Dermis microvascular lymphatic vessel endothelial cell (primary cell): ENCODE measurements around the gene GPR157. TPM values are rescaled to one million over a fixed set of nuclear protein-coding genes. Genes with fewer than 3 reads are reported as not detected.

Experiments used
- DNase-seq, 2 donors: peaks; one replicate each; pipeline versions ENCODE4 v3.0.0 to v3.0.0-alpha.2; 2010; ENCODE audit warnings: low read depth in 2 of 2
- total RNA-seq: library from RNA; depleted of rRNA; stranded (reverse); fragments of >200 nt; gene quantifications from 2 replicates; pipeline ENCODE4 v1.2.1, GENCODE V29; 2014

Gene GPR157
- total RNA-seq, 1 donor from 2014 or later = 3.9 TPM

DNA sequence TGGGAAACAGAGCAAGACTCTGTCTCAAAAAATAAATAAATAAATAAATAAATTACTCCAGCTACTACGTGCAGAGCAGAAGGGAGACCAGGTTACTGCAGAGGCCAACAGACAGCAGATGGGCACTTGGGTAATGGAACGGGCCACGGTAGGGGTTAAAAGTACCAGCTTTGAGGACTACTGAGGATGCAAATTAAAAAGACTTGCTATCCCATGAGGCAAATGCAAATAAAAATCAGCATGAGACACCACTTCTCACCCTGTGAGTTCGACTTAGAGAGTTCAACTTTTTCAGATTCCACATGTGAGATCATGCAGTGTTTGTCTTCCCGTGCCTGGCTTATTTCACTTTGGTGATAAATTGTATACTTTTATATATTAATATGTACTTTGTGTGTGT lies 66.1 kb downstream of the GPR157 start:
- DNase-seq = no peak

- DNase-seq = no peak
These were observed 66.9 kb downstream of the GPR157 start for GRCh38 chr1:9062021-9062471.

GRCh38 chr1:9061252-9061960 lies 67.5 kb downstream of the GPR157 start:
- DNase-seq = no peak

GRCh38 chr1:9059891-9060744 lies 68.8 kb downstream of the GPR157 start:
- no peak for DNase-seq

GRCh38 chr1:9058465-9058864 lies 70.4 kb downstream of the GPR157 start:
- no peak for DNase-seq

DNA sequence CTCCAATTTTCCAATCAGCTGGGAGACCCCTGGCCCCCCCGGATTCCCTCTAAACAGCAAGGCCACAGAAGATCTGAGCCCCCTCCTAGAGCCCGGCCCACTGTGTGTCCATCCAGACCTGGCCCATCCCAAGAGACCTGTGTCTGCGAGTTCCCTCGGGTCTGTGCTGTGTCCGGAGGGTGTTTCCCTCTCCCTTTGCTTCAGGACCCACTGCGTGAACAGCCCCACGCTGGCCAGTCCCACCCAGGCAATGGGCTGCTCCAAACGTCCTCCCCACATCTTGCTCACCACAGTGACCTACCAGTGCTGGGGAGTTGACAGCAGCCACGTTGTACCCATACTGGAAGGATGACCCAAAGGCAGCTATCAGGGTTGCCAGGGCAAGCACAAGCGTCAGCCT lies 71.1 kb downstream of the GPR157 start:
- DNase-seq = no peak

- no peak for DNase-seq
These were observed 76.4 kb downstream of the GPR157 start for GRCh38 chr1:9052272-9053049.

GRCh38 chr1:9051379-9051778 lies 77.5 kb downstream of the GPR157 start:
- DNase-seq = no peak

- no peak for DNase-seq
These were observed 78.1 kb downstream of the GPR157 start for GRCh38 chr1:9050803-9051202.

Other genes with a start within 250 kb of the GPR157 start
- not detected in 2 replicates for gene CA6, start 183.2 kb downstream of the GPR157 start, total RNA-seq
- 0.13 and 0.39 TPM in 2 replicates for gene SLC2A7, start 102.7 kb downstream of the GPR157 start, total RNA-seq
- gene SLC2A5, start 59.5 kb downstream of the GPR157 start, total RNA-seq = 0.13 and 0.25 TPM in 2 replicates
- gene H6PD, start 105.7 kb upstream of the GPR157 start, total RNA-seq = 14.0 and 31.2 TPM in 2 replicates
- gene SPSB1, start 163.8 kb upstream of the GPR157 start, total RNA-seq = 26.4 and 68.9 TPM in 2 replicates